GM12878 (cell line): ENCODE results near the gene TACC2. TPM values are rescaled to one million over a fixed set of nuclear protein-coding genes. Genes with fewer than 3 reads are reported as not detected.
"Not testable (repeated sequence)": the region's sequence is repeated elsewhere in the genome, so short reads cannot be mapped to it uniquely, and the experiment has no call there.

ENCODE experiments used
- ATAC-seq: fragments of 200-7000 bp; cut with Tn5 transposase; 3 replicates; pipeline ENCODE4 v1.9.1; 2020; ENCODE audit warnings: mild to moderate bottlenecking, moderate library complexity
- BruUV-seq: library from RNA; stranded (reverse); fragments of 400-500 nt; replicated peaks from 2 replicates; lab custom pipeline; 2021; lab: Mats Ljungman, UMichigan
- CTCF ChIA-PET: fragments of 300-600 bp; sonication (Branson Sonifier 250); formaldehyde crosslinking; extraction: SDS; loops from one replicate; lab custom pipeline; 2021; ENCODE audit warnings: inconsistent platforms; lab: Yijun Ruan, JAX
- POLR2A ChIA-PET: fragments of 350-600 bp; formaldehyde crosslinking; extraction: SDS; loops from one replicate; lab custom pipeline; 2021; ENCODE audit warnings: inconsistent platforms; lab: Charles Lee
- RAD21 ChIA-PET: fragments of 300-600 bp; sonication (Branson Sonifier 250); formaldehyde crosslinking; loops from one replicate; lab custom pipeline; 2023; ENCODE audit warnings: antibody characterized with exemption; ENCODE audit not compliant: unreplicated experiment; lab: Charles Lee
- SMC1A ChIA-PET: fragments of 300-600 bp; sonication (Branson Sonifier 250); formaldehyde crosslinking; loops from one replicate; lab custom pipeline; 2023; ENCODE audit not compliant: unreplicated experiment, uncharacterized antibody; lab: Charles Lee
- DNase-seq: peaks from one replicate; pipeline ENCODE4 v3.0.0-alpha.2; 2011; ENCODE audit warnings: low read depth, low spot score
- FAIRE-seq: peaks from 3 replicates; lab custom pipeline; 2011; peaks lifted over from hg19 to GRCh38; lab: Jason Lieb, UNC
- H2AFZ ChIP-seq: 2 replicates; pipeline ENCODE4 v1.6.0; 2011; ENCODE audit warnings: low read depth, low read length, control low read depth; ENCODE audit not compliant: control insufficient read depth
- H3K27ac ChIP-seq: 2 replicates; pipeline ENCODE4 v1.5.1; 2011; ENCODE audit warnings: control low read depth; ENCODE audit not compliant: control insufficient read depth, insufficient read depth
- H3K27me3 ChIP-seq, 2 experiments: replicated peaks in 1 of 2; 2 replicates each; pipeline versions ENCODE4 v1.6.0 to v1.6.1; 2011; ENCODE audit warnings: low read length in 1 of 2; ENCODE audit not compliant: control insufficient read depth in 2 of 2, insufficient read depth in 2 of 2
- H3K36me3 ChIP-seq, 2 experiments: 2 replicates each; pipeline ENCODE4 v1.5.1; 2011; ENCODE audit warnings: low read length in 1 of 2; ENCODE audit not compliant: control insufficient read depth in 2 of 2, insufficient read depth in 2 of 2
- H3K4me1 ChIP-seq: 2 replicates; pipeline ENCODE4 v1.6.1; 2011; ENCODE audit warnings: mild to moderate bottlenecking, low read length, moderate library complexity, mixed read lengths; ENCODE audit not compliant: control insufficient read depth, insufficient read depth
- H3K4me2 ChIP-seq: 2 replicates; pipeline ENCODE4 v1.6.0; 2011; ENCODE audit warnings: control low read depth; ENCODE audit not compliant: control insufficient read depth, insufficient read depth
- H3K4me3 ChIP-seq: fragments of 200-600 bp; sonication (generic); 2 replicates; pipeline ENCODE4 v1.5.1; 2016
- H3K79me2 ChIP-seq: 2 replicates; pipeline ENCODE4 v1.6.0; 2011; ENCODE audit warnings: low read length; ENCODE audit not compliant: control insufficient read depth, insufficient read depth
- H3K9ac ChIP-seq: 2 replicates; pipeline ENCODE4 v1.8.0; 2011; ENCODE audit warnings: low read length, control low read depth, mixed read lengths; ENCODE audit not compliant: control insufficient read depth, insufficient read depth
- H3K9me3 ChIP-seq: replicated peaks from 3 replicates; pipeline ENCODE4 v1.5.1; 2011; ENCODE audit warnings: mild to moderate bottlenecking, low read length; ENCODE audit not compliant: control insufficient read depth, insufficient read depth
- H4K20me1 ChIP-seq: 2 replicates; pipeline ENCODE4 v1.6.0; 2011; ENCODE audit not compliant: control insufficient read depth, insufficient read depth
- CBFB ChIP-seq: IDR thresholded peaks from 2 replicates; pipeline ENCODE4 v1.6.1; 2016; ENCODE audit warnings: antibody characterized with exemption, low read depth
- CHD2 ChIP-seq: IDR thresholded peaks from 2 replicates; pipeline ENCODE4 v1.6.1; 2011; ENCODE audit warnings: low read depth, low read length, improper control_type of control experiment, borderline replicate concordance
- DPF2 ChIP-seq: fragments of 450-650 bp; IDR thresholded peaks from 2 replicates; pipeline ENCODE4 v1.6.1; 2017; ENCODE audit warnings: mild to moderate bottlenecking
- GATAD2B ChIP-seq: fragments of 450-650 bp; conservative IDR thresholded peaks from 2 replicates; pipeline ENCODE4 v1.6.1; 2017; ENCODE audit warnings: low read depth, mild to moderate bottlenecking, moderate library complexity
- RUNX3 ChIP-seq: IDR thresholded peaks from 2 replicates; pipeline ENCODE4 v1.6.1; 2012; ENCODE audit warnings: low read length, inconsistent platforms
- WGBS: methylation state at CpG from one replicate; pipeline ENCODE4 v1.1.6; 2016; ENCODE audit warnings: low lambda C conversion rate; ENCODE audit not compliant: insufficient replicate concordance, insufficient coverage; ENCODE audit errors: missing lambda C conversion rate; 5-methylcytosine and 5-hydroxymethylcytosine counted together
- in situ Hi-C: fragments of 300-500 bp; cut with MboI; formaldehyde crosslinking; loops from 9 replicates; pipeline ENCODE4 v1.14.3; 2018; ENCODE audit warnings: mixed read lengths
- intact Hi-C: fragments of 100-400 bp; cut with micrococcal nuclease; formaldehyde crosslinking; loops from one replicate; pipeline ENCODE4 v1.14.2; 2022; ENCODE audit not compliant: unreplicated experiment
- polyA plus RNA-seq, 11 experiments: library from polyadenylated mRNA; depleted of rRNA in 4 of 11; unstranded in 6 of 11; stranded (reverse) in 5 of 11; fragments of >200 nt; fragmentation: Nextera tagmentation in 4 of 11; fragmentation: Illumina TruSeq in 1 of 11; extraction: Ambion mirVana in 4 of 11; extraction: Trizol in 1 of 11; gene quantifications; 1 replicate in 1 of 11; 2 replicates in 10 of 11; pipeline versions ENCODE4 v1.2.1 to v1.2.3, GENCODE V29; 2011 to 2016; ENCODE audit warnings: inconsistent platforms in 2 of 11, missing spikeins in 2 of 11, low read depth in 1 of 11
- total RNA-seq, 4 experiments: library from RNA; depleted of rRNA in 3 of 4; stranded (reverse); fragments of >200 nt in 3 of 4; fragmentation: Illumina TruSeq in 1 of 4; extraction: Trizol in 1 of 4; gene quantifications; 2 replicates each; pipeline versions ENCODE4 v1.2.1 to v1.2.3, GENCODE V29; 2013 to 2021

Gene TACC2
- total and polyA plus RNA-seq, 10 of the 15 experiments (the other 5 are each of a cell fraction or from before 2014, with no cell fraction given): 0.07 to 0.64 (median 0.13) TPM; not detected in 5

DNA sequence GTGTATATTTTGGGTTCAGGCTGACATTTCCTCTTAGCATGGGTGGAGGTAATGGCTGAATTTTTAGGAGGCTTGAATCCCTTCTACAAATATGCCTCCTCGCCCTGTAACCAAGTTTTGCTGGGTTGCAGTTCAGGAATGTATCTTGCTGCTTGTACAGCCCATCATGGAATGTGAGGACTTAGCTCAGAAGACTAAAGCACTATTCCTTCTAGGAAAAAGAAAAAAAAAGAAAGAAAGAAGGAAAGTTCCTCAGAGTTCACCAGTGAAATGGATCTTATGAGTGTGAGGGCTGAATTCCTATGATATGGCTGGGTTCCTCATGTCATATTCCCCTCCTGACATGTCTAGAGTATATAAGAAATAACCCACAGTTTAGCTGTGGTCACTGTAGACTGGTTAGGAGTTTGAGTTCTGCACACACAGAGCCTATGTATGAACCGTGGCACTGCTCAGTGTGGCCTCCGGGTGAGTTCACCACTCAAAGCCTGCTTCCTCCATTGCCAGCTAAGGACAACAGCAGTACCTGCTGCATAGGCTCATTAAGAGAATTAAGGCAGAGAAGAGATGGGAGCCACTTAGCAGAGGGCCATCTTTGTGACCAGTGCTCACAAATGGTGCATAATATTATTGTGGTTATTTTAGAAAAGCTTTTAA lies 114.0 kb downstream of the TACC2 start (continued):
- no peak for TF ChIP-seq DPF2
- no peak for TF ChIP-seq CHD2

DNA sequence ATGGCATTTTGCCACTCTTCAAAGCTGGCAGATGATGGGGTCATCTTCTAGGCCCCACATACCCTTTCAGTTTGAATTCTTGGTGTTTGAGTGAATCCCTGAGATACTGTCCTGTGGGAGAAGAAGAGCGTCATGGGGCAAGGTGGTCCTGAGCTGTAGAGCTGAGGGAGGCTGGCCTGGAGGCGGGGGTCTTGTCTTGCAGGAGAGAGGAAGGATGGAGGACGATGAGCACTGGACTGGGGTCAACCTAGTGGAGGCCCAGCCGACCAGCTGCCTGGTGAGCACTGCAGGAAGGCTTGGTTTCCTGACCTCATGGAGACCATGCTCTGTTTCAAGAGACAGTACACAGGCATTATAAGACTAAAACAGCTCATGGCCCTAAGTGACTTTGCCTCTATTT lies 114.6 kb downstream of the TACC2 start:
- DNase-seq (no peak), ATAC-seq (no peak), FAIRE-seq (no peak)
- CTCF ChIA-PET: no interaction called here
- POLR2A ChIA-PET: no interaction called here
- BruUV-seq: no TSS peak
- Histone ChIP-seq H3K9me3 (no peaks in the 10 kb centered on the region), H3K4me3 (no peak overlapping the region), H3K79me2 (no peaks in the 10 kb centered on the region), H4K20me1 (no peaks in the 10 kb centered on the region), H3K4me1 (no peaks in the 10 kb centered on the region), H3K9ac (no peak overlapping the region), H2AFZ (no peak overlapping the region), H3K4me2 (no peak overlapping the region), H3K27ac (no peak overlapping the region), H3K36me3 (no peaks in the 10 kb centered on the region), H3K27me3 (no peaks in the 10 kb centered on the region)
- RAD21 ChIA-PET: no interaction called here
- SMC1A ChIA-PET: no interaction called here
- intact Hi-C loops: no loop called here
- in situ Hi-C loops: no loop called here
- TF ChIP-seq RUNX3: no peak
- TF ChIP-seq GATAD2B: no peak
- TF ChIP-seq CBFB: no peak
- WGBS: 5% methylated on average over 4 of the region's 4 CpGs

DNA sequence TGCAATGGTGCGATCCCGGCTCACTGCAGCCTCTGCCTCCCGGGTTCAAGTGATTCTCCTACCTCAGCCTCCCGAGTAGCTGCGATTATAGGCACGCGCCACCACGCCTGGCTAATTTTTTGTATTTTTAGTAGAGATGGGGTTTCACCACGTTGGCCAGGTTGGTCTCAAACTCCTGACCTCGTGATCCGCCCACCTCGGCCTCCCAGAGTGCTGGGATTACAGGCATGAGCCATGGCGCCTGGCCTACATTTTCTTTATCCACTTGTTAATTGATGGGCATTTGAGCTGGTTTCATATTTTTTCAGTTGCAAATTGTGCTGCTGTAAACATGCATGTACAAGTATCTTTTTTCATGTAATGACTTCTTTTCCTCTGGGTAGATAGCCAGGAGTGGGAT lies 119.8 kb downstream of the TACC2 start:
- H3K27ac ChIP-seq, RAD21 ChIA-PET, in situ Hi-C loops, FAIRE-seq, H3K9ac ChIP-seq, POLR2A ChIA-PET, H3K79me2 ChIP-seq, H3K4me2 ChIP-seq, H3K4me3 ChIP-seq, SMC1A ChIA-PET, intact Hi-C loops, H3K4me1 ChIP-seq, BruUV-seq, H4K20me1 ChIP-seq, ATAC-seq, H3K27me3 ChIP-seq, H2AFZ ChIP-seq, H3K9me3 ChIP-seq, H3K36me3 ChIP-seq, DNase-seq, CTCF ChIA-PET: not testable (repeated sequence)
- 23% methylated on average over 6 of the region's 13 CpGs for WGBS
